ENCODE measurements around the gene ANKRD9. TPM values are rescaled to one million over a fixed set of nuclear protein-coding genes. Genes with fewer than 3 reads are reported as not detected.

Gene ANKRD9
- polyA plus RNA-seq, 1 donor: 33.3 TPM

DNA sequence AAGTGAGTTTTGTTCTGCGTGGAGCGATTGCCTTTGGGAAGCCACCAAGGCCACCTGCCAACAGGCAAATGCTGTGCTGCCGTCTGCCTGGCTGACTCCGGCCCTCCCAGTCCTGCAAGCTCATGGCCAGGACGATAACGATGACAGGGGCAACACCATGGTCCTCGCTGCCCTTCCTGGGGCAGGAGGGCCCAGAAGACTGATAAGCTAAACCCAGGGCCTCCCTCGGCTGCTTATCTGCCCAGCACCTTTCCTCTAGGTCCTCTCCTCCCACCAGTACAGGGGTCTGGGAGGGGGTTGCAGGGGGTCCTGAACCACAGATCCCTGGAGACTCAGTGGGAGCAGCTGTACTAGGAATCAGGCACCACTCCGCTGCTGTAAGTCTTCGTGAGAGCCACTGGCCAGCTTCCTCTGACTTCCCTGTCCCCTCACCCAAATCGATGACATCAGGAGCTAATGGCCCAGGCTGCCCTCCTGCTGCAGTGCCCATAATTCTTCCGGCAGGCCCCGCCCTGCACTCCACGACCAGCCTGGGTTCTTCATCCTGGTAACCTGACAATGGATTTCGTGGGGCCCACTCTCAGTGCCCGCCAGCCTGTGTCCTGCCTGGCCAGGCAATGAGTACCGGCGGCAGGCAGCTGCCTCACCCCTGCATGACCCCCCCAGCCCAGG is 5.1 kb downstream of the ANKRD9 start:
- H3K4me1 ChIP-seq (ENCODE audit: control insufficient read depth, insufficient read depth, low read length): peaks cover 13% of the 10 kb centered on the region
- H3K4me3 ChIP-seq (ENCODE audit: low read length): no peak overlapping the region
- peaks cover 27% of the 10 kb centered on the region for H3K36me3 ChIP-seq (ENCODE audit: control insufficient read depth, insufficient read depth, low read length)
- H3K27ac ChIP-seq (ENCODE audit: low read length): no peak overlapping the region
- H3K9me3 ChIP-seq (ENCODE audit: control insufficient read depth, low read depth, low read length): no peaks in the 10 kb centered on the region
- no peaks in the 10 kb centered on the region for H3K27me3 ChIP-seq (ENCODE audit: control insufficient read depth, insufficient read depth, low read length)
- WGBS (ENCODE audit: insufficient coverage, low lambda C conversion rate): no CpG with 5 or more reads among the region's 18 CpGs
- no peak for DNase-seq

- DNase-seq: no peak
- 80% methylated on average over 1 of the region's 12 CpGs for WGBS (ENCODE audit: insufficient coverage, low lambda C conversion rate)
- Histone ChIP-seq H3K27me3 (ENCODE audit: control insufficient read depth, insufficient read depth, low read length) (no peaks in the 10 kb centered on the region), H3K9me3 (ENCODE audit: control insufficient read depth, low read depth, low read length) (no peaks in the 10 kb centered on the region), H3K4me1 (ENCODE audit: control insufficient read depth, insufficient read depth, low read length) (peaks cover 13% of the 10 kb centered on the region), H3K27ac (ENCODE audit: low read length) (no peak overlapping the region), H3K4me3 (ENCODE audit: low read length) (no peak overlapping the region), H3K36me3 (ENCODE audit: control insufficient read depth, insufficient read depth, low read length) (peaks cover 33% of the 10 kb centered on the region)
Observed at GRCh38 chr14:102503641-102504327, 5.8 kb downstream of the ANKRD9 start.

DNA sequence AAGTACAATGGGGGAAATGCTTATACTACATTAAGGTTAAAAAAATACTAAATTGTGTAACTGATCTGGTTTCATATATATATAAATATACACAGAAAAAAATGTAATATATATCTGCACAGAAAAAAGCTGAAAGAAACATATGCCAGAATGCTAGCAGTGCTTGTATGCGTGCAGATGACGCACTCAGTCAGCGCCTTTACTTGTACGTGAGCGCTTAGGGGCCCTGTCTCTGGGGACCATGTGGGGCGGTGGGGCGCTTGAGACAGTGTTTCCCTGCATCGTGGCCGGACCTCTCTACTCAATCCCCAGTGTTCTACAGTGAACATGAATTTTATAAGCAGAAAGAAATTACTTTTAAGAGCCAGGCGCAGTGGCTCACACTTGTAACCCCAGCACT is 7.0 kb downstream of the ANKRD9 start:
- Histone ChIP-seq H3K9me3 (ENCODE audit: control insufficient read depth, low read depth, low read length) (peaks cover 3% of the 10 kb centered on the region), H3K4me3 (ENCODE audit: low read length) (no peak overlapping the region), H3K36me3 (ENCODE audit: control insufficient read depth, insufficient read depth, low read length) (peaks cover 43% of the 10 kb centered on the region), H3K27me3 (ENCODE audit: control insufficient read depth, insufficient read depth, low read length) (no peaks in the 10 kb centered on the region), H3K27ac (ENCODE audit: low read length) (no peak overlapping the region), H3K4me1 (ENCODE audit: control insufficient read depth, insufficient read depth, low read length) (peaks cover 14% of the 10 kb centered on the region)
- DNase-seq: no peak
- 100% methylated on average over 1 of the region's 10 CpGs for WGBS (ENCODE audit: insufficient coverage, low lambda C conversion rate)

DNA sequence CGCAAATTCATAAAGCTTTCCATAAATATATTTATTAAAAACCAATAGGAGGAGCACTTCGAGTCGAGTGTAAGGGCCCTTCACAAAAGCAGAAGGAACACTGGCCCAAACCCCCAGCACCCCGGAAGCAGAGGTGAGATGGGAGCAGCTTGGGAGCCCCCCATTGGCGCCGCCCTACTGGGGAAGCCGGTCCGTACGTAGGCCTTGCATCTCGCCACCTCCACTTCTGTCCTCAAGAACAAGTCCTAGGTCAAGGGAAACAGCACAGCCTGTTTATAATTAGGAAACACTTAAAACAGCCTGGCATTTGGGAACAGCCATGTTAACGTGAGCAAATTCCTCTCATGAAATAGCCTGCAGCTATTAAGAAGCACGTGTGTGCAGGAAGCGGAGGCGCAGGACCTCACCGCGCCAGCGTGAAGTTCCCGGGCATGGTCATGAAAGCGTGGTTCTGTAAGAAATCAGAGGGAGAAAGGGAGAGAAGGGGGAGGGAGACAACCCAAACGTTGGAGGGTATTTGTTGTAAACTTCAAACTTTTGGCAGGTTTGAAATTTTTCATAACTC is 7.7 kb downstream of the ANKRD9 start:
- H3K27me3 ChIP-seq (ENCODE audit: control insufficient read depth, insufficient read depth, low read length): no peaks in the 10 kb centered on the region
- H3K9me3 ChIP-seq (ENCODE audit: control insufficient read depth, low read depth, low read length): peaks cover 3% of the 10 kb centered on the region
- no peak overlapping the region for H3K4me3 ChIP-seq (ENCODE audit: low read length)
- DNase-seq: no peak
- peaks cover 49% of the 10 kb centered on the region for H3K36me3 ChIP-seq (ENCODE audit: control insufficient read depth, insufficient read depth, low read length)
- 100% methylated on average over 6 of the region's 20 CpGs for WGBS (ENCODE audit: insufficient coverage, low lambda C conversion rate)
- H3K4me1 ChIP-seq (ENCODE audit: control insufficient read depth, insufficient read depth, low read length): peaks cover 14% of the 10 kb centered on the region
- H3K27ac ChIP-seq (ENCODE audit: low read length): no peak overlapping the region

DNA sequence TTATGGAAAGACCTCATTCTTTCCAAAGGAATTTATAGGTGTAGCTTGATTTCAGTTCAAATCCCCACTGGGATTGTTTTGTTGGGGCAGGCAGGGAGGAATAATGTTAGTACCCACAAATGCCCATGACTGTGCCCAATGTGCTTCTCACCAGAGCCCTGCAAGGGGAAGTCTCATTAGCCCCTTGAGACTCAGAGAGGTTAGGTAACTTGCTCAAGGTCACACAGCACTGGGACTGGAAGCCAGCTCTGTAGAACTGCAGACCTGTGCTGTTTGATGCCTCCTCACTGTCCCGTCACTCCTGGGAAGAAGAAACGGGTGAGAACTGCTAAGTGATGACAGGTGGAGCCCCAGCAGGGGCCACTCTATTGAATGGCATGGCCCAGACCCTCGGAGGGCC is 8.9 kb downstream of the ANKRD9 start:
- Histone ChIP-seq H3K9me3 (ENCODE audit: control insufficient read depth, low read depth, low read length) (peaks cover 3% of the 10 kb centered on the region), H3K36me3 (ENCODE audit: control insufficient read depth, insufficient read depth, low read length) (peaks cover 41% of the 10 kb centered on the region), H3K4me1 (ENCODE audit: control insufficient read depth, insufficient read depth, low read length) (peaks cover 14% of the 10 kb centered on the region), H3K4me3 (ENCODE audit: low read length) (no peak overlapping the region), H3K27me3 (ENCODE audit: control insufficient read depth, insufficient read depth, low read length) (no peaks in the 10 kb centered on the region), H3K27ac (ENCODE audit: low read length) (no peak overlapping the region)
- no CpG with 5 or more reads among the region's 3 CpGs for WGBS (ENCODE audit: insufficient coverage, low lambda C conversion rate)
- DNase-seq: no peak

GRCh38 chr14:102500158-102500662 is 9.4 kb downstream of the ANKRD9 start:
- peak in 1 of 2 donors; percentile 18 for DNase-seq
- peaks cover 14% of the 10 kb centered on the region for H3K4me1 ChIP-seq (ENCODE audit: control insufficient read depth, insufficient read depth, low read length)
- H3K27me3 ChIP-seq (ENCODE audit: control insufficient read depth, insufficient read depth, low read length): no peaks in the 10 kb centered on the region
- no peak overlapping the region for H3K27ac ChIP-seq (ENCODE audit: low read length)
- peaks cover 3% of the 10 kb centered on the region for H3K9me3 ChIP-seq (ENCODE audit: control insufficient read depth, low read depth, low read length)
- no peak overlapping the region for H3K4me3 ChIP-seq (ENCODE audit: low read length)
- no CpG with 5 or more reads among the region's 14 CpGs for WGBS (ENCODE audit: insufficient coverage, low lambda C conversion rate)
- H3K36me3 ChIP-seq (ENCODE audit: control insufficient read depth, insufficient read depth, low read length): peaks cover 36% of the 10 kb centered on the region

DNA sequence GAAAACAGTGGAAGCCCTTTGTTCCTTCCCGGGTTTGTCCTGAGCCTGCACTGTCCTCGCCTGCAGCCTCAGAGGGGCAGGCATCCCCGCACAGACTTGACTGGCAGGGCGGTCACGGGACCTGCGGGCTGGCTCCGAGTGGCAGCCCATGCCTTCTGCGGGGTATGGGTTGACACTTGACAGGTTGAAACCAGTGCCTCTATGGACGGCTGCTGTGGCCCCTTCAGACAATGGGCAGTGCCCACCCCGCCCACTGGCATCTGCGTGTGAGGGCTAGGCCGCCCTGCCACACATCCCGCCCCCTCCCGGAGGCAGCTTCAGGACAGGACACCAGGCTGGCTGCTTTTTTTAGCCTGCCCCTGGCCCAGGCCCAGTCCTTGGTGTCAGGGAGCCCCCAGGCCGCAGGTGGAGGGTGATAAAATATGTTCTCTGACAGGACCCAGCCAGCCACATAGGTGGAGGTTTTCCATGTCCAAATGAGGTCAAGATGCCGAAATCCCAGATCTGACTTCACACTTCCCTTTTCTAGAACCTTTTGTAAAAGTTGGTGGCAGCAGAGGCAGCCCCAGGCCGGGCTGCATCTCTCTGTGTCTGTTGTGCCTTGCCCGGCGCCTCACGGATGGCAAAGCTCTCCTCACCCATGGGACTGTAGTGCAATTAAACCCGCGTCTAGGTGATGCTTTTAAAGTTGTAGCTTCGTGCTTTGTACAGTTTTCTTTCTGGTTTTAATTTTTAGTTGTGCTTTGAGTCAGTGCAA is 10.0 kb downstream of the ANKRD9 start:
- Histone ChIP-seq H3K9me3 (ENCODE audit: control insufficient read depth, low read depth, low read length) (peaks cover 3% of the 10 kb centered on the region), H3K36me3 (ENCODE audit: control insufficient read depth, insufficient read depth, low read length) (peaks cover 36% of the 10 kb centered on the region), H3K4me3 (ENCODE audit: low read length) (no peak overlapping the region), H3K27me3 (ENCODE audit: control insufficient read depth, insufficient read depth, low read length) (no peaks in the 10 kb centered on the region), H3K27ac (ENCODE audit: low read length) (no peak overlapping the region), H3K4me1 (ENCODE audit: control insufficient read depth, insufficient read depth, low read length) (peaks cover 10% of the 10 kb centered on the region)
- WGBS (ENCODE audit: insufficient coverage, low lambda C conversion rate): 90% methylated on average over 2 of the region's 23 CpGs
- no peak for DNase-seq

DNA sequence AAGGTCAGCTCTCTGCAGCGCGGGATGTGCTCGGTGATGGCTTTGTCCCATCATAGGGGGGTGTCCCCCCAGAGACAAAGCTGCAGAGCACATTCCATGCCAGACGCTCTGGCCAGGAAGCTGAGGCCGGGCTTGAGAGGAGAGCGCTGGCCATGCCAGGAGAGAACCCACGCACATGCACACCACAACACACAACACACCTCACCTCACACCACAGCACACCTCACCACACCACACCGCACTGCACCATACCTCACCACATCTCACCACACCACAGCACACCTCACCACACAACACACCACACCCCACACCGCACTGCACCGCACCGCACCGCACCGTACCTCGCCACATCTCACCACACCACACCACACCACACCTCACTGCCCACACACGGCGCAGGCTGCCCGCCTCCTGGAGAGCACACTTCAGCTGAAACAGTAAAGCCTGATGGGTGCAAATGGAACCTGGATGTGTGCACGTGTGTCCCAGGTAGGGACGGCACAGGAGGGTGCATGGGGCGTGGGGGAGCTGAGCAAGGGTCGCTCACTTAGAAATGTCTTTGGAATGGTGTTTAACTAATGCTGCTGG is 10.8 kb downstream of the ANKRD9 start:
- no CpG with 5 or more reads among the region's 21 CpGs for WGBS (ENCODE audit: insufficient coverage, low lambda C conversion rate)
- peaks cover 6% of the 10 kb centered on the region for H3K4me1 ChIP-seq (ENCODE audit: control insufficient read depth, insufficient read depth, low read length)
- no peak overlapping the region for H3K27ac ChIP-seq (ENCODE audit: low read length)
- peaks cover 3% of the 10 kb centered on the region for H3K9me3 ChIP-seq (ENCODE audit: control insufficient read depth, low read depth, low read length)
- H3K4me3 ChIP-seq (ENCODE audit: low read length): no peak overlapping the region
- no peak for DNase-seq
- peaks cover 36% of the 10 kb centered on the region for H3K36me3 ChIP-seq (ENCODE audit: control insufficient read depth, insufficient read depth, low read length)
- H3K27me3 ChIP-seq (ENCODE audit: control insufficient read depth, insufficient read depth, low read length): no peaks in the 10 kb centered on the region

DNA sequence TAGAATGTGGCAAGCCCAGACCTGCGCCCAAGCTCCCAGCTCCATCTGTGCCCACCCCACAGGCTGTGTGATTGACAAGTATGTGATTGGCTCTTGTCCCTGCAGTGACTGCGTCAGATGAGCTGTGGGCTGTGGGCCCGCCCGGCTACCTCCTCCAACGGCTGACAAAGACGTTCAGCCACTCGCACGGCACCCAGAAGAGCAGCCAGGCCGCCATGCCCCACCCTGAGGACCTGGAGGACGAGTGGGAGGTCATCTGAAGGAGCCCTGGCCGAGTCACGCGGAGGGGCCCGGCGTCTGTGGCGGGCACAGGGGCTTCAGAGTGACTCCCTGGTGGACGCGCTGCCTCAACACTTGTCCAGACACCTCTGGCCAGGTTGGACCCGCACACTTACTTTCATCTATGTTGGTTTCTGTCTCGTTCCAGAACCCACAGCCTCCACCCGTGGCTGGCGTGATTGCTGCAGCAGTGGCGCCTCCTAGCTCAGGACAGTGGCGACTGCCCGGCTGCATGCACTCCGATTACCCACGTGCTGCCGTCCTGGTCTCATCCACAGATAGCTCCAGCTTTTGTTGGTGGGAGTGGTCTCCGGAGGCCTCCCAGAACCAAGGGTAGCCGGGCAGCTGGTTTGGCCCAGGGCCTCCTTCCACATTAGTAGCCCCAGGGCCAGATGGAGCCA is 11.4 kb downstream of the ANKRD9 start:
- no peak overlapping the region for H3K4me3 ChIP-seq (ENCODE audit: low read length)
- H3K27me3 ChIP-seq (ENCODE audit: control insufficient read depth, insufficient read depth, low read length): no peaks in the 10 kb centered on the region
- H3K27ac ChIP-seq (ENCODE audit: low read length): no peak overlapping the region
- 100% methylated on average over 2 of the region's 30 CpGs for WGBS (ENCODE audit: insufficient coverage, low lambda C conversion rate)
- DNase-seq: peak in 1 of 2 donors; percentile 27
- H3K9me3 ChIP-seq (ENCODE audit: control insufficient read depth, low read depth, low read length): peaks cover 3% of the 10 kb centered on the region
- peaks cover 36% of the 10 kb centered on the region for H3K36me3 ChIP-seq (ENCODE audit: control insufficient read depth, insufficient read depth, low read length)
- peaks cover 6% of the 10 kb centered on the region for H3K4me1 ChIP-seq (ENCODE audit: control insufficient read depth, insufficient read depth, low read length)
